EH (cell line): Measurements from ENCODE around the gene MAP4K2.
A peak's percentile ranks its signal among the peaks of the same experiment; 100 is the strongest.

Experiments
- DNase-seq: peaks from one replicate; pipeline ENCODE4 v3.0.0-alpha.2; 2015; ENCODE audit warnings: low read depth

MAP4K2 gene

DNA sequence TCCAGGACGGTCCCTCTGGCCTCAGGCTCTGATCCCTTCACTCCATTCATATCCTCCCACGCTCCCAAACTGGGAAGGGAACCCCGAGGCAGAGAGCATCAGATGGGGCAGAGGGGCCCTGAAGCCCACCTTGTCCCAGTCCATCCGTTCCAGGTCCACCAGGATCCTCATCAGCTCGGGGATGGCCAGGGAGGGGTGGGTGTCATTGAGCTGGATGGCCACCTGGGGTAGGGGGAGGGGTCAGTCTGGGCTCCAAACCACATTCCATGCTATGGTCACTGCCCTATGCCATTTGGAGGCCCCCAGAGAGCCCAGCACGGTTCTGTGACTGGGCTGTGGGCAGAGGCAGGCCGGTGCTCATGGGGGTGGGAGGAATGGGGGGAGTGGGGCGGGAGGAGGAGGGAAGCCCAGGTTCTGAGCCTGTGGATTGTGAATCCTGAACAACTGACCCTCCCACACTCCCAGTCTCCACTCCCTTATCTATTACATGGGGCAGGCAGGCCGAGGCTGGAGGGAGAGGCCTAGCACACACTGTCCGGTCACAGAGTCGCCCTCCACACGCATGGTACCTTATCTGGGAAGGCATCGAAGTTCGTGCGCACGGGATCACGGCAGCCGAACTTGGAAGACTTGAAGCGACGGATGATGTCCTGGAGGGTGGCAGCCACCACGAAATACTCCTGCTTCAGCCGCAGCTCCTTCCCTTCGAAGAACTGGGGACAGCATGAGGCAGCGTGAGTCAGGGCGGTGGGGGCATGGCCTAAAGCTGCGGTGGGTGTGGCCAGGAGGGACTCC lies 48.7 kb downstream of the MAP4K2 start:
- DNase-seq, result no peak

DNA sequence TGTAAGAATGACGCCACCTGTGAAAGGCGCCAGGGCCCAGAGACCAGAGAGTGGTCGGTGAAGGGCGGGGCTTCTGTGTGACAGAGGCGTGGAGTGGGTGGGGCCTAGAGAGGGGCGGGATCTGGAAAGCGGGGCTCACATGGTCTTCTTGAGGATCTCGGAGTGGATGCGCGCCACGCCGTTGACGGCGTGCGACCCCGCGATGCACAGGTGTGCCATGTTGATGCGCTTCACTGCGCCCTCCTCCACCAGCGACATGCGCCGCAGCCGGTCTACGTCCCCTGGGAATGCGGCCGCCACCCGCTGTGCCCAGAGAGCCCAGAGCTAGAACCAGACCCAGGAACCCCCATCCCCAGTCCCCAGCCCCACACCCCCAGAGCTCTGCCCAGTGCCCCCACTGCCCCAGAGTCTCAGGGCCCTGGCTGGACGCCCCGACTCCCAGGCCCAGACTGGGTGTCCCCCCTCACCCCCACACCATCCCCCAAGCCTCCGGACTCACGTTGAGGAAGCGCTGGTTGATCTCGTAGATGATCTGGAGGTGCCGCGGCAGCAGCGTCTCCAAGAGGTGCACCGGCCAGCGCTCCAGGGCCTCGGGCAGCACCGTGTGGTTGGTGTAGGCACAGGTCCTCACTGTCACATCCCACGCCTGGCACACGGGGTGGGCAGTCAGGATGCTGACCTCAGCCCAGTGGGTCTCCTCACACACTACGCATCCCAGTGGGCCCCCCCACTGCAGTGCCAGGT lies 49.5 kb downstream of the MAP4K2 start:
- no peak for DNase-seq

DNA sequence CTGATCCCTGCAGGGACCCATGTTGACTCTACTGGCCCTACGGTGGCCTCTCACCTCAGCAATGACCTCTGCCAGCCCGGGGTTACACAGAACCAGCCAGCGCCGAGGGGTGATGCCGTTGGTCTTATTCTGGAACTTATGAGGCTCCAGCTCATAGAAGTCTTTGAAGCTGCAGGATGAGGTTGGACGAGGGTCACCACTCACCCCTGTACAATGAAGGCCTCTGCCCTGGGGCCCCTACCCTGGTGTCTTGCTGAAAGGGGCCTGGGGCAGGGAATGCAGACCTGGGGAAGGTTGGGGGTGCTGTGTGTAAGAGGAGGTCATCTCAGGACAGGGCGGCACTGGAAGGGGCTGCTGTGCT lies 50.0 kb downstream of the MAP4K2 start:
- no peak for DNase-seq

DNA sequence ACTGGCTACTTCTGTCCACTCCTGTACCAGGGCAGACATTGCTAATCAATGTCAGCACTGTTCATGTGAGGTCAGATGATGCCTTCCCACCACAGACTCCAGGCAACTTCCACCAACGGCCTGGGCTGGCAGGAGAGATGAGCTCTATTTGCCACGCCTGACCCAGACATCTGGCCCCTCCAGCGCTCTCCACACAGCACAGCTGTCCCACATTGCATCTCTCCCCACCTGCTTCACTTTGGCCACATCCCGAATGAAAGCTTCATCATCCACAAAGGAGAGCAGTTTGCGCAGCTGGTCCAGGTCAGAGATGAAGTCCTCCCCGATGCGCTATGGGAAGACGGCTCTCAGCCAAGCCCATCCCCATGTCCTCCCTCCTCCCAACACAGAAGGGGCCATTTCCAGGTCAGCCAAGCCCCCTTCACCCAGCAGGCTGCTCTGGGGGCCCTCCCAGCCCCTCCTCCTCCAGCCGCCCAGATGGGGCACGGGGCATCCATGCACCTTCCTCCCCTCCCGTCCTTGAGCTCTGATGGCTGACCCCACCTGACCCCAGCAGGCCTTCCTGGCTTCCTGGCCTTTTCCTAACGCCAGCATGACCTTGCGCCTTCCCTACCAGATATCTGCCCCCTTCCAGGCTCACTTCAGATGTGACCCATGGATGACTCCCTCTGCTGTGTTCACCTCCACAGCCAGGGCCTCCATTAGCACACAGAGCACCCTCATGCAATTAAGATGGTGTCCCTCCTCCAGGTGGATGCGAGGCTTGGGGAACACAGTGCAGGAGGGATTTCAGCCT lies 50.6 kb downstream of the MAP4K2 start:
- DNase-seq, result no peak

DNA sequence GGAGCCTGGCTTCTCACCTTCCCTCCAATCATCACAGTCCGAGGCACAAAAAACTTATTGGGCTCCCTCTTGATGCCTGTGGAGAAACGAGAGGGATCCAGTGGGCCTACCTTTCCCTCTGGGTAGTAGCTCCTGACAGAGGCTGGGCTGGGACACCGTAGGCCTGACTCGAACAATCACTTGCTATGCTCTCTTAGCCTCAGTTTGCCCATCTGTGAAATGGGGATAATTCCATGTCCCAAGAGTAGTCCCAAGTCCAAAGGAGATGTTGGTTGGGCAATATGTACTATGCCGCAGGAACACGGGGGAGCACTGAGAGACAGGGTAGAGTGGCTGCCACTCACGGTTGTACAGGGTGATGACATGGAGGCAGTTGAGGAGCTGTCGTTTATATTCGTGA lies 51.4 kb downstream of the MAP4K2 start:
- DNase-seq, result no peak

DNA sequence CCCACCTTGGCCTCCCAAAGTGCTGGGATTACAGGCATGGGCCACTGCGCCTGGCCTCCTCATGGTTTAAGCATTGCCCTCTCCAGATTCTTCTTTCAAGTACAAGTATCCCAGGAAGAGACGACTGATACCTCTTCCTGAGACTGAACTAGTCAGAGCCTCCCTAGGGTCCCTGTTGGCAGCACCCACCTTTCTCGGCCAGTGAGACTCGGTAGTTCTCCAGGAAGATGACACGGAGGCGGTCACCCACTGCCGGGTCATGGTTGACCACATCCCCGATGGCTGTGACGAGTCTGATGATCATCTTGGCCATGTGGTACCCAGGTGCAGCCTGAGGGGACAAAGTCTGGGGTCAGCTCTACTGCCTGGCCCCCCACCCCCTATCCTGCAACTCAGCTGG lies 51.9 kb downstream of the MAP4K2 start:
- no peak for DNase-seq

DNA sequence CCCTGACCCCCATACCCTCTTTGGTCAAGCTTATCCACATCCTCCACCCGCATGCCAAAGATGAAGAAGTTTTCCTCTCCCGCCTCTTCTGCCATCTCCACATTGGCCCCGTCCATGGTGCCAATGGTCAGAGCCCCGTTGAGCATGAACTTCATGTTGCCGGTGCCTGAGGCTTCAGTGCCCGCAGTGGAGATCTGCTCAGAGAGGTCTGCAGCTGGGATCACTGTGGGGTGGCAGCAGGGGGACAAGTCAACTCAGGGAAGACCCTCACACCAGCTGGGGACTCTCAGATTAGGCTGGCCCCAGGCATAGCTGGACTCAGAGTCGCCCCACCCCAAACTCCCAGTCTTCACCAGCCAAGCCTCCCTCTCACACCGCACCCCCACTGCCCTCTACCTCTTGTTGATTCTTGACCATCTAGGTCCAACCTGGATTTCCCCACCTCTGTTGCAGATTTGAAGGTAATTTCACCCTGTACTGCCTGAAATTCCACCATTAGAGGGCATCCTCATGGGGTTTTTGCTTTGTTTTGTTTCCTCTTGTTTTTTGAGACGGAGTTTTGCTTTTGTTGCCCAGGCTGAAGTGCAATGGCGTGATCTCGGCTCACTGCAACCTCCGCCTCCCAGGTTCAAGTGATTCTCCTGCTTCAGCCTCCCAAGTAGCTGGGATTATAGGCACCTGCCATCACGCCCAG lies 52.5 kb downstream of the MAP4K2 start:
- no peak for DNase-seq

DNA sequence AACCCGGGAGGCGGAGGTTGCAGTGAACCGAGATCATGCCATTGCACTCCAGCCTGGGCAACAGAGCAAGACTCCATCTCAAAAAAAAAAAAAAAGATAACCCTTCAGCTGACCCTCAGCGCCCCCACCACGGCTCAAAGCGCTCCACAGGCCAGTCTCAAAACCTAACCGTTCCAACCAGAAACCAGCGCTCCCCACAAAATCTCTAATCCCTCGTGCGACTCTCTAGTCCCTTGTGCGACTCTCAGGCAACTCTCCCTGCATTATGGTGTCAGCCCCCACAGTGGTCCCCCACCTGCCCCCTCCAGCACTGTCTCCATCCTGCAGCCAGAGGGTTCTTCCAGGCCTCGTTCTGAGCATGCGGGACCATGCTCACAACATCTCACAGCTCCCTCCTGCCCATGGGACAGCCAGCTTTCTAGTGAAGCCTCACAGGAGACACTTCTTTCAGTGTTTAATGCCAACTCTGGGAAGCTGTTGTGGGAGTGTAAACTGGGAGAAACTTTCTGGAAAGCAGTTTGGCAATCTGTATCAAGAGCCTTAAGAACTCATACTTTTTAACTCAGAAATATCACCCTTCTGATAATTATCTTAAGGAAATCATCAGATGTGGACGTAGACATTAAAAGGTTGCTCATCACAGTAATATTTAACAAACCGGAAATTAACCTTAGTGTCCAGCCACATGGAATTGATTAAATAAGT lies 54.9 kb downstream of the MAP4K2 start:
- DNase-seq, result peak; percentile 92

DNA sequence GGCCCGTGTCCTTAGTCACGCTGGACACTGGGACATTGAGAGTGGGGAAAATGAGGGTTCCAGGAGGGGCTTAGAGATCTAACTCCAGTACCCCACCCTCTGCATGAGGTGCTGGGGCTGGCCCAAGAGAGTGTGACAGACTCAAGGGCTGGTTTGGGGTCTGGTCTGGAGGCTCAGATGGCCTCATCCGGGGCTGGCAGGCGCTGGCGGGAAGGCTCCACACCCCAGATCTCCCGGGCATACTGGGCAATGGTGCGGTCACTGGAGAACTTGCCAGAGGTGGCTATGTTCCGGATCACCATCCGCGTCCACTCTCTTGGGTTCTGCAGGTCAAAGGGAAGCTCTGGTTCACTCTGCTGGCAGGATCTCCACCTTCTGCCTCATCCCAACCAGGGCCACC lies 56.5 kb downstream of the MAP4K2 start:
- no peak for DNase-seq

DNA sequence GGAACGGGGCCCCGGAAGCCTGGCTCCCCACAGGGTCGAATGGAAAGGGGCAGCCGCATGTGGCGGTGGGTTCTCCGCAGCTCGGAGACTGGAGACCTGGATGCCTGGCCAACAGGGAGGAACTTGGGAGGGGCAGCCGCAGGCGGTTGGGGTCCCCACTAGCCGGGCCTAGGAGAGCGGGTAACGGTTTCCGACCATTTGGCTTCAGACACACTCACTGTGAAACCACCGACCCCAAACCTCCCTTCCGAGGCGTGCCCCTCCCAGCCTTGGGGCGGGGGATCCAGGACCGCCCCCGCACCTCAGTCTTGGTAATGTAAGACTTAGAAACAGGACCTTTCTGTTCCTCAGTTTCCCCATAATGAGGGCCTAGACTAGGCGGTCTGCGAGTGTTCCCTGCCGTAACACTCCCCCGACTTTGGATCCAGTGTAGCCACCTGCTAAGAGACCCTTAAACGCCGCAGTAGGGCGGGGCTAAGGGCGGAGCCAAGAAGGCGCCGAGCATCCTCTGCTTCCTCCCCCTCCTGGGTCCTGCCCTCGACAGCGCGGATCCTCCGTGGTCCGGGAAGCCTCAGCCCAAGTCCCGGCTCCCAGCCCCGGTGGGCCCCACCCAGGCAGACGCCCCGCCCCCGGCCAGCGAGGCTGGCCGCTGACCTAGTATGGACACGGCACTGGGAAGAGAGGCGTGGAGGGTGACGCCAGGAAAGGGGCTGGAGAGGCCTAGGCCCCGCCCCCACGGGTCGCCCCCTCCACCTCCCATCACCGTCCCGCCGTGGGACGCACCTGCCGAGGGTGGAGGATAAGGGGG lies 57.3 kb downstream of the MAP4K2 start:
- DNase-seq, result peak; percentile 66

DNA sequence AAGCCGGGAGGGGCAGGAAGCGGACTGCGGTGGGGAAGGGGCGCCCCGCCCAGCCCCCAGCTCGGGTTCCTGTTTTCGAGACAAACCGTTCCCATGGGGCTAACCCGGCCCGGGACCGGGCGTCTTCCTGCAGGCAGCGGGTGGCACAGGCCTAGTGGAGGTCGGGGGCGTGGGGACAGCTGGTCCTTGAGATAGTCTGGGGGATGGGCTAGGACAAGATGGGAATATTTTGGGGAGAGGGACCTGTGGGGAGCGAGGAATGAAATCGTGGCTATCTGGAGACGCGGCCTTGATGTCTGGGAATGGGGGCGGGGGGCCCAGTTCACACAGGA lies 57.9 kb downstream of the MAP4K2 start:
- no peak for DNase-seq

DNA sequence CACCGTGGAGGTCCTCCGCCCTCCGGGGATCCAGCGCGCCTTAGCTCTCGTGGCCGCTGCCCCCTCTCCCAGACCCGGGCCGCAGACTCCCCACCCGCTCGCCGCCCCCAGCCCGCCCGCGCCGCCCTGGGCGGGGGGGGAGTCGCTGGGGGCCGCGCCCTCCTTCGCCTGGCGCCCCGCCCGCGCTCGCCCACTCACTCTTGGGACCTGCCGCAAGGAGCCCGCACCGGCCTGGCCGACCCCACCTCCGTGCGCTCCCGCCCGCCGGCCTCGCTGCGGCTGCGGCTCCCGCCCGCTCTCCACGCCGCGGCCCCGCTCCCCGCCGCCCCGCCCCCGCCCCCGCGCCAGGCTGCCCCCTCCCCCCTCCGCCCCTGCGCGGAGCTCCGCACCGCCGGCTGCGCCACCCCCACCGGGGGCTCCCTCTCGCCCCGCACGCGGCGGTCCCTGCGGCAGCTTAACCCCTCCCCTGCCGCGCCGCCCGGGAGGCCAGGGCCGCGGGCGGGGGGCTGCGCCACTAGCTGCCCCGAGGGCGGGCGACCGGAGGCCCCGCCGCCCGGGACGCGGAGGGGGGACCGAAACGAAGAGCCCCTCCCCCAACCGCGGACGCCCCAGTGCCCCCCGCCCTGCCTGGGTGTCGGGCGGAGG lies 58.3 kb downstream of the MAP4K2 start:
- no peak for DNase-seq

DNA sequence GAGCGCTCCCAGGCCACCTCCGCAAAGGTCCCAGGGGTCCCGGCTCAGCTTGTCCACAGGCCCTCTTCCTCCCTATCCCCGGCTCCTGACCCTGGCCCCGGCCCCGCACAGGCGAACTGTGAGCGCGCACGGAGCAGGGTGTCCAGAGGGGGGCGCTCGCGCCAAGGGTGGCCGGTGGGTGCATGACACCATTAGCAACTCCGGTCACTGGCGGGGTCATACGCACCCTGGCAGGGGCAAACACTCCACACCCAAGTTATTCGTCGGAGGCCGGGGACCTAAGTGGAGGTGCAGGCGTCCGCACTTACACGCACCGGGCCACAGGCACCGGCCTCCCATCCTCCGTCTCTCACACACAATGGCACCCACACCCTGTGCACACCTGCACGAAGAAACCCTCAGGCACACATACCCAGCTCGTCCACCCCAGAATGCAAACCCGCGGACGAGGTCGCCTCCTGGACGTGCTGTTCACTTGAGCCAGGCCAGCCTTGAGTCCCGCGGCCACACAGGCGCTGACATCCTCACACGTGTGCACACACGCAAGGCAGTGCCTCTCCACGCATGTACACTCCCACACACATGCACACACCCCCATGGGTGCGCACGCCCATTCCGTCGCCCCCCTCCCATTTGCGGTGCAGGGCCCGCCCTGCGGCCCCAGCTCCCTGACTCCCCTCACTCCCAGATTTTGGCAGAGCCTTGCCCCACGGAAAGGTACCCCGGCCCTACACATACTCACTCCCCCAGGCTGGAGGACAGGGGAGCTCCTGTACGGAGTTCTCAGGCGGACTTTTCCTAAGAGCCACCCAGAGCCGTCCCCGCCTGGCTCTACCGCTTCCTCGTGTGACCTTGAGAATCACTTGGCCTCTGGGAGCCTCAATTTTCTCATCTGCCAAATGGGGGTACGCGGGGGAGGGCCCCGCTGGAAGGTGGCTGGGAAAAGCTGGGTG lies 59.1 kb downstream of the MAP4K2 start, which contains the start of gene RASGRP2:
Gene RASGRP2, minus strand, starts transcription at position 552 of the 953 bp plus-strand sequence. CDS start 1,276 bp downstream, outside the sequence.
- DNase-seq, result peak; percentile 40

DNA sequence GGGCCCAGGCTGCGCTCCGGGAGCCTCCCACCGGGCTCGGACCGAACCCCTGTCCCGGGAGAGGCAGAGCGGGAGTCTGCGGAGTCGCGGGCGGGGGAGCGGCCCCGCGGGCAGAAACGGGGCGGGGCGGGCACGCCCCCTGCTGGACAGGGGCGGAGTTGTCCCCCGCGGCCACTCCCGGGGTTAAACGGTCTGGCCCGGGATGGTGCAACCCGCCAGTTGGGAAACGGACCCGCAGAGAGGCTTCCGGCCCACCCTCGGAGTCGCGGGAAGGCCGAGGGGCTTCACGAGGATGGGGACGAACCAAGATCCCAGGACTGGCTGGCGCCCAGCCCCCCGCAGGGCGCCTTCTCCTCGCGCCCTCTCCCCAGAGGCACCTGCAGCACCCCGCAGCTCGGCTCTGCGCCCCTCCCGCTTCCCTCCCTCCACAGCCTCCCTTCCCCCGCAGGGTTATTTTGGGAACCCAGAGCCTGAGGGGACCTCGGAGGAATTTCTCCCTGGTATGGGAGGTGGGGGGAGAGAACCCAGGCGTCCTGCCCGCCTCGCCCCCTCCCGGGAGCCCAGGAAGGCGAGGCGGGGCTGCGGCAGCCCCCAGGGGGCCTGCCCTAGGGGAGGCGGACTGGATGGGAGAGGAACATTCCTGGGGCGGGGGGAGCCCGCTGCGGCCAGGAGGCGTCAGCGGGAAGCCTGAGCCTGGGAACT lies 60.0 kb downstream of the MAP4K2 start:
- peak; percentile 52 for DNase-seq

DNA sequence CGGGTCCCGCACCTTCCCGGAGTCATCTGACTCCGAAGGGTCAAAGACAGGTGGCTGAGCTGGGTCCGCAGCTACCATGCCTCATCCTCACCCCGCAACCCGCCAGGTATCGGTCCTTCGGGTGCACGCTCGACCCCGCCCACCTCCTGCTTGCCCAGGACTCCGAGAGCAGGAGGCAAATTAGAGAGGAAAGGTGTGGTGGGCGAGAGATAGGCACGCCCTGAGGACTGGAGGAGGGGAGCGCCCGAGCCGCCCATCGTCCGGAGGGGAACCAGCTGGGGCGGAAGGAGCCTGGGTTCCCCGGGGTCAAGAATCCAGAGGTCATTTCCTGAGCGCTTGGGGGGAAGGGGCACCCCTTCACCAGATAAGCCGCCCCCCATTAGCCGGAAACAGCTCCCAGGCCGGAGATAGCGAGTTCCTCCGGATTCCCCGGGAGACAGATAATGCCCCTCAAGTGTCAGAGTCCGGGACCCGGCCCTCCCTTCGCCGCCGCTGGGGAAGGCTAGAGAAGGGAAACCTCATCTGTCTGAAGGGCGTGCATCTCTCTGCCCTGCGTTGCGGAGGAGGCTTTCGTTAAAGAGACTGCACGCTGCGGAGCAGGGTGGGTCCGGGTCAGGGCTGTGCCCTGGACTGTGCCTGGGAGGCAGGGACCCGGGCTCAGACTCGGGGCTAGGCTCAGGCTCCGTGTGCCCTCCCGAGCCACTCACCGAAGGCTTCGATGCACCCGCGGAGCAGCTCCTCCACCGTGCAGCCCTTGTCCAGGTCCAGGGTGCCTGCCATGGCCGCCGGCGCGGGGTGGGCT lies 60.7 kb downstream of the MAP4K2 start:
- no peak for DNase-seq

DNA sequence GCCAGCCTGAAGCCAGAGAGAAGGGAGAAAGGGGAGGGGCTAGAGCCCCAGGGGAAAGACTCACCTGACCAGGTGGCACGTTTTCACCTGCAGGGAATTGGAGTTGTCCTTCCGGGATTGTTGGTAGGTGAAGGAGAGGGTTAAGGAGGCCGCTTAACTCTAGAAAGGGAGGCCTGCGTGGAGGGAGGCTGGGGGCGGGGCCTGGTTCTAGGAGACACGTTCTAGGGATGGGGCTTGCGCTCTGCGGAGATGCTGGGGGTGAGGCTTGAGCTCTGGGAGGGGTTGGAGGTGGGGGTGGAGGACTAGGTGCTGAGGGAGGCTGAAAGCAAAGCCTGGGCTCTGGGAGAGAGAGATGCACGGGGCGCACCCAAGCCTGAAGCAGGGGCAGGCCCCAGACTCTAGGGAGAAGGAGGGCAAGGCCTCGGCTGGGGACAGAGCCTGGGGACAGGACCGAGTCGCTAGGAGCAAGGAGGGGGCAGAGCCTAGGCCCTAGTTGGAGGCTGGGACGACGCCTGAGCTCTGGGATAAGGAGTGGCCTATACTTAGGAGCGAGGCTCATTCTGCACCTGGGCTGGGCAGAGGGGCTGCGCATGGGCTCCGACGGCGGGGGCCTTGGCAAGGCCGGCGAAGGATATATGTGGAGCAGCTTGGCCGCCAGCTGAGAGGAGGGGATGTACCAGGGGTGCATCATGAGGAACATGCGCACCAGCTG lies 61.5 kb downstream of the MAP4K2 start:
- no peak for DNase-seq

DNA sequence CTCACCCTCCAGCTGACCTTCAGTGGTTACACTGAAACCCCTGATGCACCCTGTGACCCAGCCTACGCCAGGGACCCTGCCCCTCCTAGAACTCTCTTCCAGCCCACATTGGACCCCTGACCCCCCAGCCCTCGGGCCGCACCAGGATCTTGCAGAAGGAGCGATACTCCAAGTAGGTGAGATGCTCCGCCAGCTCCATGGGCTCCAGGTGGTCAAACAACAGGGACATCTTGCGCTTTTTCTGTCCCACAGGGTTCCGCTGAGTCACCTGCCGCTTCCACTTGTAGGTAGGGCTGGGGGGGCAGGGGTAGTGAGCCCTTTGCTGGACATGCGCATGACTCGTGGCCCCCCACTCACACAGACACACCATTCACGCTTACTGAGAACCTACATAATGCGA lies 63.1 kb downstream of the MAP4K2 start:
- DNase-seq, result no peak
